ENCODE measurements around the gene DDX17. TPM values are rescaled to one million over a fixed set of nuclear protein-coding genes. Genes with fewer than 3 reads are reported as not detected.

The DDX17 gene
- total RNA-seq, 1 experiment from 2014 or later, result 580 TPM

- in situ Hi-C loops (cut with HindIII; ENCODE audit: low sequenced_read_pairs), result no loop called here
- DNase-seq (ENCODE audit: low spot score), result no peak
Observed at GRCh38 chr22:38433871-38434270, 72.2 kb downstream of the DDX17 start.

Other genes with a start within 250 kb of the DDX17 start
- gene TMEM184B, start 233.3 kb downstream of the DDX17 start, total RNA-seq (2014; rRNA removed; shearing (Covaris generic)), result 16.2 and 20.5 TPM in 2 replicates
- gene CSNK1E, start 188.9 kb downstream of the DDX17 start, total RNA-seq (2014; rRNA removed; shearing (Covaris generic)), result 94.4 and 129 TPM in 2 replicates
- 37.9 and 38.6 TPM in 2 replicates for gene KCNJ4, start 51.1 kb downstream of the DDX17 start, total RNA-seq (2014; rRNA removed; shearing (Covaris generic))
- gene KDELR3, start 38.2 kb downstream of the DDX17 start, total RNA-seq (2014; rRNA removed; shearing (Covaris generic)), result 3.9 and 6.7 TPM in 2 replicates
- gene DMC1, start 63.9 kb upstream of the DDX17 start, total RNA-seq (2014; rRNA removed; shearing (Covaris generic)), result 4.0 and 107 TPM in 2 replicates
- gene FAM227A, start 150.1 kb upstream of the DDX17 start, total RNA-seq (2014; rRNA removed; shearing (Covaris generic)), result 0.37 and 0.41 TPM in 2 replicates
- 34.2 and 47.6 TPM in 2 replicates for gene CBY1, start 150.3 kb upstream of the DDX17 start, total RNA-seq (2014; rRNA removed; shearing (Covaris generic))
- 131 and 138 TPM in 2 replicates for gene TOMM22, start 175.6 kb upstream of the DDX17 start, total RNA-seq (2014; rRNA removed; shearing (Covaris generic))
- 33.3 and 41.4 TPM in 2 replicates for gene JOSD1, start 194.6 kb upstream of the DDX17 start, total RNA-seq (2014; rRNA removed; shearing (Covaris generic))
- gene GTPBP1, start 199.6 kb upstream of the DDX17 start, total RNA-seq (2014; rRNA removed; shearing (Covaris generic)), result 30.5 and 35.9 TPM in 2 replicates
- 19.4 and 23.9 TPM in 2 replicates for gene SUN2, start 249.7 kb upstream of the DDX17 start, total RNA-seq (2014; rRNA removed; shearing (Covaris generic))